CD8-positive, alpha-beta memory T cell (primary cell): ENCODE results near the gene ANGPTL8. TPM values are rescaled to one million over a fixed set of nuclear protein-coding genes. Genes with fewer than 3 reads are reported as not detected.

Source experiments
- CTCF ChIA-PET: fragments of 350-600 bp; sonication (Branson Sonifier 250); formaldehyde crosslinking; loops from one replicate; lab custom pipeline; 2021; ENCODE audit warnings: antibody characterized with exemption; lab: Charles Lee
- POLR2A ChIA-PET: fragments of 350-600 bp; sonication (Branson Sonifier 250); formaldehyde crosslinking; loops from one replicate; lab custom pipeline; 2021; ENCODE audit warnings: antibody characterized with exemption; lab: Charles Lee
- DNase-seq, 5 donors: peaks; one replicate each; pipeline versions ENCODE4 v3.0.0 to v3.0.0-alpha.2; 2020 to 2022; ENCODE audit warnings: mixed read lengths in 1 of 5
- H3K27ac ChIP-seq: one replicate; pipeline ENCODE4 v1.7.0; 2013; ENCODE audit warnings: low read depth, mild to moderate bottlenecking, low read length, moderate library complexity
- H3K27me3 ChIP-seq: 2 replicates; pipeline ENCODE4 v1.7.0; 2013; ENCODE audit warnings: low read length, mild to moderate bottlenecking; ENCODE audit not compliant: insufficient read depth, poor library complexity, severe bottlenecking
- H3K36me3 ChIP-seq: 2 replicates; pipeline ENCODE4 v1.7.0; 2013; ENCODE audit warnings: mild to moderate bottlenecking, low read length, moderate library complexity; ENCODE audit not compliant: insufficient read depth
- H3K4me1 ChIP-seq: 2 replicates; pipeline ENCODE4 v1.7.0; 2013; ENCODE audit warnings: mild to moderate bottlenecking, low read length, moderate library complexity; ENCODE audit not compliant: insufficient read depth
- H3K4me3 ChIP-seq: 2 replicates; pipeline ENCODE4 v1.7.0; 2013; ENCODE audit warnings: mild to moderate bottlenecking, low read length
- H3K9me3 ChIP-seq: 2 replicates; pipeline ENCODE4 v1.7.0; 2013; ENCODE audit warnings: mild to moderate bottlenecking, low read length
- H3K27ac Mint-ChIP-seq, 8 donors: one replicate each; pipeline ENCODE4 v1.8.0; 2020 to 2021; ENCODE audit warnings: mixed read lengths in 8 of 8, mild to moderate bottlenecking in 6 of 8, inconsistent platforms in 3 of 8, moderate library complexity in 3 of 8
- H3K27me3 Mint-ChIP-seq, 2 donors: one replicate each; pipeline ENCODE4 v1.8.0; 2020 to 2021; ENCODE audit warnings: mixed read lengths in 2 of 2, mild to moderate bottlenecking in 1 of 2, moderate library complexity in 1 of 2
- H3K36me3 Mint-ChIP-seq, 3 donors: one replicate each; pipeline ENCODE4 v1.8.0; 2020 to 2021; ENCODE audit warnings: mixed read lengths in 3 of 3, inconsistent platforms in 1 of 3, mild to moderate bottlenecking in 1 of 3
- H3K4me1 Mint-ChIP-seq, 3 donors: one replicate each; pipeline ENCODE4 v1.8.0; 2020 to 2021; ENCODE audit warnings: mixed read lengths in 3 of 3, inconsistent platforms in 1 of 3, mild to moderate bottlenecking in 1 of 3
- H3K4me3 Mint-ChIP-seq, 7 donors: one replicate each; pipeline ENCODE4 v1.8.0; 2020 to 2021; ENCODE audit warnings: mixed read lengths in 7 of 7, mild to moderate bottlenecking in 6 of 7, moderate library complexity in 4 of 7, inconsistent platforms in 2 of 7
- H3K9me3 Mint-ChIP-seq, 5 donors: one replicate each; pipeline ENCODE4 v1.8.0; 2020 to 2022; ENCODE audit warnings: mixed read lengths in 5 of 5, mild to moderate bottlenecking in 3 of 5, moderate library complexity in 2 of 5, inconsistent platforms in 1 of 5
- polyA plus RNA-seq: library from polyadenylated mRNA; unstranded; fragments of 300-500 nt; fragmentation: Illumina TruSeq; gene quantifications from one replicate; pipeline ENCODE4 v1.2.3, GENCODE V29; 2021
- total RNA-seq, 2 experiments: library from RNA; stranded (reverse); gene quantifications; one replicate each; pipeline ENCODE4 v1.2.3, GENCODE V29; 2021

ANGPTL8 gene
- total and polyA plus RNA-seq, 3 experiments from 2014 or later: not detected

DNA sequence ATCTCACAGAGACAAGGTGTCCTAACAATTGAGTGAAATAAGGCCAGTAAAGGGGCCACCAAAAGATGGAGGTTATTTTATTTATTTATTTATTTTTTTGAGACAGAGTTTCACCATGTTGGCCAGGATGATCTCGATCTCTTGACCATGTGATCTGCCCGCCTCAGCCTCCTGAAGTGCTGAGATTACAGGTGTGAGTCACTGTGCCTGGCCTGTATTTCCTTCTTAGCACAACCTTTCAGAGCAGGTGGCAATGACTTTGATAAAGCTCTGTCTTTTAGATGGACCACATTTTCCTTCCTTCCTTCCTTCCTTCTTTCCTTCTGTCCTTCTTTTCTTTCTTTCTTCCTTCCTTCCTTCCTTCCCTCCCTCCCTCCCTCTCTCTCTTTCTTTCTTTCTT, 33.9 kb downstream of the ANGPTL8 start:
- POLR2A ChIA-PET: no interaction called here
- CTCF ChIA-PET: no interaction called here
- H3K4me3 Mint-ChIP-seq: no peak overlapping the region

DNA sequence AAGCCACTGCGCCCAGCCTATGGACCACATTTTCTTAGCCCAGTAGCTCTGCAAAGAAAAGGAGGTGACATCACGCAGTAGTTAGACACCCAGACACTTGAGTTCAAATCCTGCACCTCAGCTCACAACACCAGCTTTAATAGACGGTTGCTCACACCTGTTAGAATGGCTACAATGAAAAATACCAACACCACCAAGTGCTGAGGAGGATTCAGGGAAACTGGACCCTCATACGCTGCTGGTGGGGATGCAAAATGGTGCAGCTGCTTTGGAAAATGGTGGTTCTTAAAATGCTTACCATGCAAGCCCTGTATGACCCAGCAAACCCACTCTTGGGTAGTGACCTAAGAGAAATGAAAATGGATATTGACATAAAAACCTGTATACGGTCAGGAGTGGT, 34.6 kb downstream of the ANGPTL8 start:
- ChIA-PET POLR2A (no interaction called here), CTCF (interaction anchor here (0.8 kb wide), 1 partner anchor 208 kb away, joined by 3 read pairs; no protein-coding TSS in a partner anchor)
- H3K9me3 Mint-ChIP-seq: peaks cover 0 to 13% (median 2%) of the 10 kb centered on the region in 5 donors
- H3K4me3 Mint-ChIP-seq: no peak overlapping the region
- Histone ChIP-seq H3K27me3 (peaks cover 20% of the 10 kb centered on the region), H3K4me1 (no peaks in the 10 kb centered on the region), H3K36me3 (no peaks in the 10 kb centered on the region), H3K4me3 (no peak overlapping the region), H3K27ac (no peak overlapping the region), H3K9me3 (no peaks in the 10 kb centered on the region)
- peaks cover 29 to 33% of the 10 kb centered on the region in 2 donors for H3K27me3 Mint-ChIP-seq
- no peak overlapping the region for H3K27ac Mint-ChIP-seq
- no peaks in the 10 kb centered on the region for H3K4me1 Mint-ChIP-seq
- H3K36me3 Mint-ChIP-seq: no peaks in the 10 kb centered on the region
- DNase-seq: no peak

More for the DNA sequence above, 33.9 kb downstream of the ANGPTL8 start:
- Histone ChIP-seq H3K27me3 (peaks cover 23% of the 10 kb centered on the region), H3K36me3 (no peaks in the 10 kb centered on the region), H3K4me1 (no peaks in the 10 kb centered on the region), H3K27ac (no peak overlapping the region), H3K9me3 (no peaks in the 10 kb centered on the region), H3K4me3 (no peak overlapping the region)
- peaks cover 31 to 35% of the 10 kb centered on the region in 2 donors for H3K27me3 Mint-ChIP-seq
- H3K4me1 Mint-ChIP-seq: peaks cover 0 to 1% (median 0%) of the 10 kb centered on the region in 3 donors
- no peak overlapping the region for H3K27ac Mint-ChIP-seq
- no peaks in the 10 kb centered on the region for H3K36me3 Mint-ChIP-seq
- no peak for DNase-seq
- peaks cover 0 to 11% (median 2%) of the 10 kb centered on the region in 5 donors for H3K9me3 Mint-ChIP-seq

DNA sequence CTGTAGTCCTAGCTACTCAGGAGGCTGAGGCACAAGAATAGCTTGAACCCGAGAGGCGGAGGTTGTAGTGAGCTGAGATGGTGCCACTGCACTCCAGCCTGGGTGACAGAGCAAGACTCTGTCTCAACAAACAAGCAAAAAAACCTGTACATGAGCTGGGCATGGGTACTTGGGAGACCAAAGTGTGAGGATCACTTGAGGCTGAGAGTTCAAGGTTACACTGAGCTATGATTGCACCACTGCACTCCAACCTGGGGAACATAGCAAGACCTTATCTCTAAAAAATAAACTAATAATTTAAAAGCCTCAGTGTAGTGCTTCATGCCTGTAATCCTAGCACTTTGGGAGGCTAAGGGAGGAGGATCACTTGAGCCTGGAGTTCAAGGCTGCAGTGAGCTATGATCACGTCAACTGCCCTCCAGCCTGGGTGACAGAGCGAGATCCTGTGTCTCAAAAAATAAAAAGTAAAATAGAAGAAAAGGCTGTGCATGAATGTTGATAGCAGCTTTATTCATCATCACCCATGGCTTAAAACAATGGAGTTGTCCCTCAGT, 35.2 kb downstream of the ANGPTL8 start:
- Histone ChIP-seq H3K4me1 (peaks cover 5% of the 10 kb centered on the region), H3K27ac (no peak overlapping the region), H3K36me3 (no peaks in the 10 kb centered on the region), H3K27me3 (peaks cover 15% of the 10 kb centered on the region), H3K9me3 (no peaks in the 10 kb centered on the region), H3K4me3 (no peak overlapping the region)
- Mint-ChIP-seq H3K4me3 (peak overlapping the region in 1 of 7 donors; percentile 23), H3K27me3 (peaks cover 23 to 29% of the 10 kb centered on the region in 2 donors), H3K36me3 (no peaks in the 10 kb centered on the region), H3K9me3 (peaks cover 2 to 18% (median 6%) of the 10 kb centered on the region in 5 donors), H3K4me1 (peaks cover 3 to 5% (median 4%) of the 10 kb centered on the region in 3 donors), H3K27ac (no peak overlapping the region)
- DNase-seq: no peak
- CTCF ChIA-PET: interaction anchor here (0.8 kb wide), 1 partner anchor 208 kb away, joined by 3 read pairs; no protein-coding TSS in a partner anchor
- POLR2A ChIA-PET: no interaction called here

DNA sequence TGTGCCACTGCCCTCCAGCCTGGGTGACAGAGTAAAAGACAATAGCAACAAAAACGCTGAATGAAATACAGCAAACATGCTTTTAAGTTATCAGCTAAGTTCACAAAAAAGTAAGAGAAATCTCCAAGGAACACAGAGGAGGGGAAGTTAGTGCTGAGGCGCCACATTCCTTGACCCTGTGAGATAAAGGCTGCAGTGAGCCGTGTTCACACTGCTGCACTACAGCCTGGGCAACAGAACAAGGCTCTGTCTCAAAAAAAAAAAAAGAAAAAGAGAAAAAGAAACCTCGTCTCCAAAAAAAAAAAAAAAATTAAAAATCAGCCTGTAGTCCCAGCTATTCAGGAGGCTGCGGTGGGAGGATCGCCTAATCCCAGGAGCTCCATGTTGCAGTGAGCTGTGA, 39.3 kb downstream of the ANGPTL8 start:
- H3K4me3 ChIP-seq: no peak overlapping the region
- no peak for DNase-seq
- Mint-ChIP-seq H3K4me1 (peaks cover 10 to 21% (median 18%) of the 10 kb centered on the region in 3 donors), H3K27me3 (peaks cover 31 to 33% of the 10 kb centered on the region in 2 donors), H3K27ac (no peak overlapping the region), H3K9me3 (peaks cover 4 to 25% (median 15%) of the 10 kb centered on the region in 5 donors), H3K36me3 (no peaks in the 10 kb centered on the region), H3K4me3 (no peak overlapping the region)
- no peaks in the 10 kb centered on the region for H3K36me3 ChIP-seq
- ChIA-PET POLR2A (interaction anchor here (0.6 to 1.1 kb wide), 2 partner anchors 12 to 84 kb away, joined by 4 to 5 read pairs; no protein-coding TSS in a partner anchor), CTCF (interaction anchor here (0.6 to 1.2 kb wide), 3 partner anchors 15 to 1782 kb away, joined by 3 to 4 read pairs (median 3); no protein-coding TSS in a partner anchor)
- H3K27ac ChIP-seq: no peak overlapping the region
- peaks cover 15% of the 10 kb centered on the region for H3K27me3 ChIP-seq
- no peaks in the 10 kb centered on the region for H3K9me3 ChIP-seq
- H3K4me1 ChIP-seq: peaks cover 17% of the 10 kb centered on the region

DNA sequence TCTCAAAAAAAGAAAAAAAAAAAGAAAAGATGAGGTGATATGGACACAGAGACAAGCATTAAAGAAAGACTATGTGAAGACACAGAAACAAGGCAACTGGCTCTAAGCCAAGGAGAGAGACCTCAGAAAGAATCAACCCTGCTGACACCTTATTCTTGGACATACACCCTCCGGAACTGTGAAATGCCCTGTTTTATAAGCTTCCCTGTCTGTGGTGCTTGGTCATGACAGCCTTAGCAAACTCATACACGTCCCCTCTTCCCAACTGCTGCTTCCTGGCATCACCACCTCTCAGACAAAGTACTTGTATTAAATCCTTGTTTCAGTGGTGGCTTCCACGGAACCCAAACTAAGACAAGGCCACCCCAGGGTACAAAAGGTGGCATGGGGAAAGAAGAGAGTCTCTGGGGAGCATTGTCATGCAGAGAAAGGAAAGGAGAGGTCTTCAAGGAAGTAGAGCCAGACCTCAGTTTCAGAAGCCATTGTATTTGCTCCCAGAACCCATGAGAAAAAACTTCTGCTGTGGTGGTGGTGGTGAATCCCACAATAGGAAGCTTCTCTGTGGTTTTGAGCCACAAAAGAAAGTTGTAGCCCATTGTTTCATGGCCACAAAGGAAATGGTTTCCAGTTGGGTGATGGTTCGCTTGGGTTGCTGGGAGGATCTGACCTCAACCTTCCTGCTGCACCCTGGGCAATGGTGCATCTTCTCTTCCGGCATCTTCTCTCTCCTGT, 40.3 kb downstream of the ANGPTL8 start:
- Mint-ChIP-seq H3K36me3 (no peaks in the 10 kb centered on the region), H3K4me1 (peaks cover 10 to 21% (median 18%) of the 10 kb centered on the region in 3 donors), H3K9me3 (peaks cover 4 to 25% (median 15%) of the 10 kb centered on the region in 5 donors), H3K27me3 (peaks cover 26 to 35% of the 10 kb centered on the region in 2 donors), H3K27ac (peak overlapping the region in 6 of 8 donors; percentile 9 to 94 (median 62)), H3K4me3 (peak overlapping the region in 6 of 7 donors; percentile 30 to 81 (median 70))
- Histone ChIP-seq H3K27me3 (peaks cover 10% of the 10 kb centered on the region), H3K9me3 (no peaks in the 10 kb centered on the region), H3K36me3 (no peaks in the 10 kb centered on the region), H3K27ac (no peak overlapping the region), H3K4me1 (peaks cover 17% of the 10 kb centered on the region), H3K4me3 (peak overlapping the region; percentile 6)
- peak in 4 of 5 donors; percentile 30 to 69 (median 60) for DNase-seq
- ChIA-PET CTCF (interaction anchor here (0.6 to 1.2 kb wide), 2 partner anchors 14 to 109 kb away, joined by 3 to 4 read pairs; no protein-coding TSS in a partner anchor), POLR2A (no interaction called here)

DNA sequence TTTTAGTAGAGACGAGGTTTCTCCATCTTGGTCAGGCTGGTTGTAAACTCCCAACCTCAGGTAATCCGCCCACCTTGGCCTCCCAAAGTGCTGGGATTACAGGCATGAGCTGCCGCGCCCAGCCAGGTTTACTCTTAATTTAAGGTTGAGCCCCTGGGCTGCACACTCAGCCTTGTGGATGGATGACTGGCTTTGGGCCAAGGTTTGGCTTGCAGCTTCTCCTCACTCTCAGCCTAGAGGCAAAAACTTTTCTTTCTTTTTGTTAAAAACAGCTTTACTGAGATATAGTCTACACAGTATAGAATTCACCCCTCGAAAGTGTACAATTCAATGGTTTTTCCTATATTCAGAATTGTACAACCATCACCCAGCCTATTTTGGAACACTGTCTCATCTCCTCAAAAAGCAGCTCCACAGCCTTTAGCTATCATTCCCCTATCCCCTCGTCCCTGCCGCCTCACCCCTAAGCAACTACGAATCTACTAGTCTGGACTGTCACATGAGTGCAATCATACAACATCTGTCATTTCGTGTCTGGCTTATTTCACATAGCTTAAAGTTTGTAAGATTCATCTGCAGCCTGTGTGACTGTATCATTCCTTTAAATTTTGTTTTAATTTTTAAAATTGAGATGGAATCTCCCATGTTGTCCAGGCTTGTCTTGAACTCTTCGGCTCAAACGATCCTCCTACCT, 42.1 kb downstream of the ANGPTL8 start:
- H3K9me3 Mint-ChIP-seq: peaks cover 4 to 22% (median 15%) of the 10 kb centered on the region in 5 donors
- Histone ChIP-seq H3K4me3 (no peak overlapping the region), H3K9me3 (no peaks in the 10 kb centered on the region), H3K36me3 (no peaks in the 10 kb centered on the region), H3K4me1 (peaks cover 17% of the 10 kb centered on the region), H3K27ac (no peak overlapping the region), H3K27me3 (peaks cover 4% of the 10 kb centered on the region)
- no peak overlapping the region for H3K4me3 Mint-ChIP-seq
- H3K27ac Mint-ChIP-seq: no peak overlapping the region
- POLR2A ChIA-PET: interaction anchor here (0.6 kb wide), 1 partner anchor 1071 kb away, joined by 3 read pairs; no protein-coding TSS in a partner anchor
- H3K4me1 Mint-ChIP-seq: peaks cover 10 to 21% (median 18%) of the 10 kb centered on the region in 3 donors
- CTCF ChIA-PET: interaction anchor here (1.6 kb wide), 1 partner anchor 201 kb away, joined by 3 read pairs; no protein-coding TSS in a partner anchor
- no peak for DNase-seq
- peaks cover 22 to 34% of the 10 kb centered on the region in 2 donors for H3K27me3 Mint-ChIP-seq
- no peaks in the 10 kb centered on the region for H3K36me3 Mint-ChIP-seq

DNA sequence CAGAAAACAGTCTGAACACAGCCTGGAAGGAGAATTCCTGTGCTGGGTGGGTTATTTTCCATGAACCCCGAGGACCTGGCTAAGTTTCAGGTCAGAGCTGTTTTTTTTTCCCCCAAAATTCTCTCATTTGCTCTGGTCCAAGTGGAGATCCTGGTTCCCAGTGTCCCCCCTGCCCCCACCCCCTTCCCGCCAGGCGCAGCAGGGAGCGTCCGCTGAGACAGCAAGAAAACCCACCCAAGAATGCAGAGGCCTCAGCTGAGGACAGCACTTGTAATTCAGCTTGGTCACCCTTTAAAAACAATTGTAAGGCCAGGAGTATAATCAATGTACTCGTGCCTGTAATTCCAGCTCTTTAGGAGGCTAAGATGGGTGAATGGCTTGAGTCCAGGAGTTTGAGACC, 45.1 kb downstream of the ANGPTL8 start:
- peaks cover 8 to 16% (median 14%) of the 10 kb centered on the region in 3 donors for H3K4me1 Mint-ChIP-seq
- no peaks in the 10 kb centered on the region for H3K36me3 Mint-ChIP-seq
- H3K27ac Mint-ChIP-seq: no peak overlapping the region
- Histone ChIP-seq H3K4me3 (no peak overlapping the region), H3K36me3 (no peaks in the 10 kb centered on the region), H3K27me3 (no peaks in the 10 kb centered on the region), H3K9me3 (no peaks in the 10 kb centered on the region), H3K4me1 (peaks cover 12% of the 10 kb centered on the region), H3K27ac (no peak overlapping the region)
- H3K9me3 Mint-ChIP-seq: peaks cover 3 to 11% (median 8%) of the 10 kb centered on the region in 5 donors
- ChIA-PET CTCF (no interaction called here), POLR2A (no interaction called here)
- peaks cover 20 to 31% of the 10 kb centered on the region in 2 donors for H3K27me3 Mint-ChIP-seq
- H3K4me3 Mint-ChIP-seq: no peak overlapping the region
- DNase-seq: no peak
